ENCODE data around the gene DPH3. TPM values are rescaled to one million over a fixed set of nuclear protein-coding genes. Genes with fewer than 3 reads are reported as not detected.

The DPH3 gene
- total and polyA plus RNA-seq, 8 donors, result 4.1 to 8.8 (median 6.8) TPM

DNA sequence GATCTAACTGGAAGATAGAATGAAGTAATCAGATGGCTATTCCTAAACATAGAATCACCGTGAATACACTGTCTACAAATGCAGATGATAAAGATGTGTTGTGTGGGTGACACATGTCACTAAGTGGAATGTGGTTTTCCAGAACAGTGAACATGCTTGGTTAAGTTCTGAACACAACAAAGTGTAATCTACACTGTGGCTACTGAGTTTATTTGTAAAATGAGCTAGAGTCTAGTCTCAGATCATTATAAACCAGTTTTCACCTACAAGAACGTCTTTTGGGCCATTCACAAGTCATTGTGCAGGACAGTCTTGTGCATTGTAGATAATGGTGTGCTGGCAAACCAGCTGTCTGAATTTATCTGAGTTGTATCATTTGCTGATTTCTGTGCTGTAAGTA is 35.6 kb upstream of the DPH3 start:
- H3K9me3 ChIP-seq, result no peaks in the 10 kb centered on the region
- H3K4me3 ChIP-seq, result no peak overlapping the region
- no peaks in the 10 kb centered on the region for H3K27me3 ChIP-seq
- FAIRE-seq, result no peak
- WGBS, 2 donors, result 81 to 84% methylated on average over 2 of the region's 2 CpGs
- H3K36me3 ChIP-seq, result peaks cover 0 to 5% (median 0%) of the 10 kb centered on the region in 3 donors
- no peak for DNase-seq
- no peak for TF ChIP-seq CTCF (IDR thresholded peaks at IDR 0.05)
- no peaks in the 10 kb centered on the region for H3K4me1 ChIP-seq
- H3K27ac ChIP-seq, result no peak overlapping the region
- ATAC-seq, result no peak
- intact Hi-C loops (cut with DNase I), result no loop called here

- Histone ChIP-seq H3K4me1 (no peaks in the 10 kb centered on the region), H3K27ac (no peak overlapping the region), H3K9me3 (no peaks in the 10 kb centered on the region), H3K36me3 (peaks cover 0 to 5% (median 0%) of the 10 kb centered on the region in 3 donors), H3K27me3 (no peaks in the 10 kb centered on the region), H3K4me3 (no peak overlapping the region)
- intact Hi-C loops (cut with DNase I), result no loop called here
- DNase-seq, result no peak
- ATAC-seq, result no peak
- FAIRE-seq, result no peak
- 84 to 87% methylated on average over 3 of the region's 3 CpGs for WGBS, 2 donors
- no peak for TF ChIP-seq CTCF (IDR thresholded peaks at IDR 0.05)
Measured at GRCh38 chr3:16299746-16300145, 35.0 kb upstream of the DPH3 start.

DNA sequence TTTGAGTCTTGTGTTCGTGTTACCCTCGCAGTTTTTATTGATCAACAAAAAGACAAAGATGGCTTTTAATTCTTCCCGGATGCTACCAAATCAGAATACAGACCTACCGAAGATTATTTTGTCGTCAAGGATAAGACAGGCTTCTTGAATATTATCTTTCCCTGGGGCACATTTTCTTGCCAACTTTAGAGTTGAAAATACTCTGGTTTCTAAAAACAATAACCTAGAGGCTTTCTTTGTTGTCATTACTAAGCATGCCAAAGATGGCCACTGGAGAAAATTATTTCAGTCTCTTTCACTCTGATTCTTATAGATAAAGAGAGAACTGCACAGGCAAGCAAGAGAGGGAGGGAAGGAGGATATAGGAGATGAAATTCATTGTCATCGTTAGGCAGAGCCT is 34.1 kb upstream of the DPH3 start:
- no peak for FAIRE-seq
- H3K9me3 ChIP-seq, result no peaks in the 10 kb centered on the region
- no peak for ATAC-seq
- no peak for DNase-seq
- no peak overlapping the region for H3K4me3 ChIP-seq
- H3K27me3 ChIP-seq, result no peaks in the 10 kb centered on the region
- TF ChIP-seq CTCF (IDR thresholded peaks at IDR 0.05), result no peak
- peaks cover 0 to 5% (median 0%) of the 10 kb centered on the region in 3 donors for H3K36me3 ChIP-seq
- H3K4me1 ChIP-seq, result no peaks in the 10 kb centered on the region
- 82 to 90% methylated on average over 6 of the region's 6 CpGs for WGBS, 2 donors
- intact Hi-C loops (cut with DNase I), result no loop called here
- H3K27ac ChIP-seq, result no peak overlapping the region

GRCh38 chr3:16297997-16298885 is 33.5 kb upstream of the DPH3 start:
- Histone ChIP-seq H3K4me3 (no peak overlapping the region), H3K27ac (no peak overlapping the region), H3K4me1 (no peaks in the 10 kb centered on the region), H3K36me3 (peaks cover 0 to 5% (median 0%) of the 10 kb centered on the region in 3 donors), H3K27me3 (no peaks in the 10 kb centered on the region), H3K9me3 (no peaks in the 10 kb centered on the region)
- DNase-seq (no peak), FAIRE-seq (no peak), ATAC-seq (no peak)
- WGBS, 2 donors, result 76 to 80% methylated on average over 9 of the region's 9 CpGs
- no peak for TF ChIP-seq CTCF (IDR thresholded peaks at IDR 0.05)
- intact Hi-C loops (cut with DNase I), result no loop called here

DNA sequence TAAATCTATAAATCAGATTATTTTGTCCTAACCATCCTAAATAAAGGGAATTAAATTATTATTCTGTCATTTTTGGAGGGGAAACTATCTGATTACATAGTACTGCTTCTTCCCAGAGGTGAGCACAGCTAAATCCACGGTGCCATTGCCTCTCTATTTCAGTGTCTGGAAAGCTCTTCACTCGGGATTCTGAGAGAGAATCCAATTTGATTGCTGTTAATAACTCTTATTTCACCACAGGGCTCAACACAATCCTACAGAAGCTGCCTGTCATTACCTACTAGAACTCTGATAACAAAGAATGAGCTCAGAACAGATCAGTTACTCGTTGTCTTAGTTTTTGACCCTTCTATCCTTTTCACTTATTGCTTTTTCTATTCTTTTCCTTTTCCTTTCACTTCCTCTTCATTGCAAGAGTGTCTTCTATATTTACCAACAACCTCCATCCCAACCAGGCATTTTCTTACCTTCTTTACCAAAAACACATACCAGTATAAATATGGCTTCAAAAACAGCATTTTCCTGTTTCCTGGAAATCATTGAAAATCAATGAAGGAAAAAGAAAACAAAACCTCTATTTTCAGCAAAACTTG is 30.7 kb upstream of the DPH3 start:
- DNase-seq, result no peak
- intact Hi-C loops (cut with DNase I), result no loop called here
- Histone ChIP-seq H3K36me3 (peaks cover 0 to 5% (median 0%) of the 10 kb centered on the region in 3 donors), H3K4me1 (no peaks in the 10 kb centered on the region), H3K9me3 (no peaks in the 10 kb centered on the region), H3K27me3 (no peaks in the 10 kb centered on the region), H3K27ac (no peak overlapping the region), H3K4me3 (no peak overlapping the region)
- 82 to 89% methylated on average over 3 of the region's 3 CpGs for WGBS, 2 donors
- no peak for ATAC-seq
- TF ChIP-seq CTCF (IDR thresholded peaks at IDR 0.05), result no peak
- no peak for FAIRE-seq

Data from pancreas (tissue), 10 donors.